NCI-H2029 (cell line): ENCODE measurements around the gene FBXO3.
"Not testable (repeated sequence)": the region's sequence is repeated elsewhere in the genome, so short reads cannot be mapped to it uniquely, and the experiment has no call there.

Experiments
- DNase-seq: peaks from one replicate; lab custom pipeline; 2025; lab: John Stamatoyannopoulos, UW

Gene FBXO3

GRCh38 chr11:33772300-33772699 is 2.0 kb downstream of the FBXO3 start:
- no peak for DNase-seq

GRCh38 chr11:33770236-33770635 is 4.1 kb downstream of the FBXO3 start:
- DNase-seq = no peak

GRCh38 chr11:33769542-33769941 is 4.8 kb downstream of the FBXO3 start:
- DNase-seq = no peak

GRCh38 chr11:33767624-33768023 is 6.7 kb downstream of the FBXO3 start:
- no peak for DNase-seq

- DNase-seq = no peak
These were observed 8.2 kb downstream of the FBXO3 start for GRCh38 chr11:33766085-33766484.

- no peak for DNase-seq
These were observed 12.8 kb downstream of the FBXO3 start for GRCh38 chr11:33761471-33761870.

- DNase-seq = no peak
These were observed 20.9 kb downstream of the FBXO3 start for GRCh38 chr11:33753304-33753967.

- no peak for DNase-seq
These were observed 22.4 kb downstream of the FBXO3 start for GRCh38 chr11:33751878-33752277.

- DNase-seq = peak; percentile 10
These were observed 26.3 kb downstream of the FBXO3 start for GRCh38 chr11:33747979-33748378.

- DNase-seq = no peak
These were observed 31.0 kb downstream of the FBXO3 start for GRCh38 chr11:33743291-33743690.

GRCh38 chr11:33742249-33742851 is 32.0 kb downstream of the FBXO3 start:
- DNase-seq = no peak

GRCh38 chr11:33741806-33742205 is 32.5 kb downstream of the FBXO3 start:
- no peak for DNase-seq

GRCh38 chr11:33737362-33737821 is 36.9 kb downstream of the FBXO3 start:
- no peak for DNase-seq

GRCh38 chr11:33736148-33736812 is 38.0 kb downstream of the FBXO3 start, which contains the start of gene CD59:
Gene CD59, minus strand, starts transcription at chr11:33736423. Its CDS starts 13,978 bp downstream, at chr11:33722445.
- peak; percentile 87 for DNase-seq

- DNase-seq = peak; percentile 45
These were observed 38.8 kb downstream of the FBXO3 start for GRCh38 chr11:33735271-33736147.

GRCh38 chr11:33734441-33735270 is 39.7 kb downstream of the FBXO3 start:
- DNase-seq = peak; percentile 52

GRCh38 chr11:33733980-33734379 is 40.3 kb downstream of the FBXO3 start:
- DNase-seq = peak; percentile 68

- no peak for DNase-seq
These were observed 42.4 kb downstream of the FBXO3 start for GRCh38 chr11:33731723-33732531.

- DNase-seq = no peak
These were observed 43.6 kb downstream of the FBXO3 start for GRCh38 chr11:33730716-33731115.

GRCh38 chr11:33729072-33729664 is 45.2 kb downstream of the FBXO3 start:
- not testable (repeated sequence) for DNase-seq
